ENCODE results near the gene CAPN13.
A peak's percentile ranks its signal among the peaks of the same experiment; 100 is the strongest.
"Not testable (repeated sequence)": the region's sequence is repeated elsewhere in the genome, so short reads cannot be mapped to it uniquely, and the experiment has no call there.

The CAPN13 gene

DNA sequence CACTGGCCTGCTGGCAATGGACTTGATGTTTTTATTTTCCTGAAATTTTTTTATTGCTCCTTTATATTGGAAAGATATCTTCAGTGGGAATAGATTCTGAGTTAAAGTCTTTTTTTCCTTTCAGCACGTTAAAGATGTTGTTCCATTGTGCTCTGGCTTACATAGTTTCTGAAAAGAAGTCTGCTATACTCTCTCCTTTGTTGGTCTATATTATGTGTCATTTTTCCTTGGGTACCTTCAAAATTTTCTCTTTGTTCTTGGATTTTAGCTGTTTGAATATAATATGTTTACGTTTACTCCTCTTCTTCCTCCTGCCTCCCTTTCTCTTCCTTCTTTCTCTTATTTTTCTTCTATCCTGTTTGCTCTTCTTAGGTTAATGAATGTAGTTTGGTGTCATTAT lies 105.5 kb downstream of the CAPN13 start:
- DNase-seq, result peak; percentile 24

DNA sequence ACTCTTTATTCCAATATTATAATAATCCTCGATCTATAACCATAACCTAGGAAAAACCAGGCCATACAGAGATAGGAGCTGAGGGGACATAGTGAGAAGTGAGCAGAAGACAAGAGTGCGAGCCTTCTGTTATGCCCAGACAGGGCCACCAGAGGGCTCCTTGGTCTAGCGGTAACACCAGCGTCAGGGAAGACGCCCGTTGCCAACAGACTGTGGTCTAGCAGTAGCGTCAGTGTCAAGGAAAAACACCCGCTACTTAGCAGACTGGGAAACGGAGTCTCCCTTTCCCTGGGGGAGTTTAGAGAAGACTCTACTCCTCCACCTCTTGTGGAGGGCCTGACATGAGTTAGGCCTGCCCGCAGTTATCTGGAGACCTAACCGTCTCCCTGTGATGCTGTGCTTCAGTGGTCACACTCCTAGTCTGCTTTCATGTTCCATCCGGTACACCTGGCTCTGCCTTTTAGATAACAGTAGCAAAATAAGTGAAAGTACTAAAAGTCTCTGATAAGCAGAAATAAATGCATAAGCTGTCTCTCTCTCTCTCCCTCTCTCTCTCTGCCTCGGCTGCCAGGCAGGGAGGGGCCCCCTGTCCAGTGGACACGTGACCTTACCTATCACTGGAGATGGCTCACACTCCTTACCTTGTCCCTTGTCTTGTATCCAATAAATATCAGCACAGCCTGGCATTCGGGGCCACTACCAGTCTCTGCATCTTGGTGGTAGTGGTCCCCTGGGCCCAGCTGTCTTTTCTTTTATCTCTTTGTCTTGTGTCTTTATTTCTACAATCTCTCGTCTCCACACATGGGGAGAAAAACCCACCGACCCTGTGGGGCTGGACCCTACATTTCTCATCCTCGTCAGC lies 109.8 kb downstream of the CAPN13 start:
- not testable (repeated sequence) for DNase-seq

DNA sequence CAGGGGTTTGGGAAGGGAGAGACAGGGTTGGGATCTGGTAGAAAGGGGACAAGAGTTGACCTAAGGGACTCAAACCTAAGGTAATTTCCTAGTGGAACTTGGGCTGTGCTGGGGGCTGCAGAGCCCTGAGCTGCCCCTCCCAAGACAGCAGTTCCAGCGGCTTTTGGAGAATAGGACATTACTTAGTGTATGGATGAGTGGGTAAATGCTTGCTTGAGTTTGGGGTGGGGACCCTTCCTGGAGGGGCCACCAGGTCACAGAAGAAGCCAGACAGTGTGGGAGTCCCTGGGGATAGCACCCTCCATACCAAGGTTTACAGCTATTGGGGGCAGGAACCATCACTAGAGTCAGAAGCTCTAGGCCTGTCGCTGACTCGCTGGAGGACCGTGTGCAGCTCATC lies 111.5 kb downstream of the CAPN13 start:
- no peak for DNase-seq

DNA sequence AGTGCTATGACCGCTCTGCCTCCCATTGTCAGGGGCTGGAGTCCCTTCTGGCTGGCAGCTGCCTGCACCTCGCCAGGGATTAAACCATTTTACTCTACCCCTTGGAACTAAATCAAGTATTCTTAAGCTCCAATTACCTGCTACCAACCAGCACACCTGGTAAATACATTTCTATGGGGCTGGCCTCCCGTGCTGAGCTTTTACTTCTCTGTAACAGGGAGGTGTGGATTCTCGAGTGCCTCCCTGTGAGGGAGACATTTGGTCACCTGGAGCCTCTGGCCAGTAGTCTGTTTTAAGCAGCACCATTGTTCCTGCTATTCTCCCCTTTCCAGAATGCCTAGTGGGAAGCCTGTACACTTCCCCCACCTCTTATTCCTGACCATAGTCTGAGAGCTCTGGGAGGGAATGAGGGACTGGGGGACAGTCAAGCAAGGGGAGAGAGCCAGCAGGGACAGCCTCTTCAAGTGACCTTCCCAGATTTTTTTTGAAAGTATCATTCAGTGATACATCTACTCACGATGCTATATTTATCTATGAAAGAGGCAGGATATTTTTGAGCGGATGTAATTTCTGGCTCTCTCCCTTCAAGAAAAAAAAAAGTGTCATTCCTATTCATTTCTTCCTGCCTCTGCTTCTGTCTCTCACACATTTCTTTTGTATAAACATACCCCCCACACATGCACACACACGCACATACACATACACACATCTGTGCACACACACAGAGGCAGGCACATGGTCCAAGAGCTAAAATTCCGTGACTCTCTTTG lies 112.8 kb downstream of the CAPN13 start:
- DNase-seq, result no peak

DNA sequence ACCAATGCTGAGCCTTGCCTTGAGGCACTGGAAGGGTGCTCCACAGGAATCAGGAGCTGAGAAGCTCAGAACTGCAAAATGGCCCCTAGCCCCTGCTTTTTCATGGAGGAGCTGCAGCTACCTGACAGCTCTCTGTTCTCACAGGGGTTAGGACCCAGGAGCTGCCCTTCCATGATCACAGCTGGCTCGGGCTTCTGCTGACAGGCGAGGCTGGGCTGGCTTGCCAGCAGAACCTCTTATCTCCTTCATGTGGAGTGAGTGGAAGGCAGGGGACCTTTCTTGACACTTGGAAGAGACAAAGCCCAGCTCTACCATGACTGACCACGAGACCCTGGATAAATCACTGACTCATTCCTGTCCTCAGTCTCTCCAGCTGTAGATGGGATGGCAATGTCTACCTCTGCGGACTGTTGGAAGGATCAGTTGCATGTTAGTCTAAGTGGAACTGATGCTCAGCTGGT lies 113.4 kb downstream of the CAPN13 start:
- DNase-seq, result no peak

DNA sequence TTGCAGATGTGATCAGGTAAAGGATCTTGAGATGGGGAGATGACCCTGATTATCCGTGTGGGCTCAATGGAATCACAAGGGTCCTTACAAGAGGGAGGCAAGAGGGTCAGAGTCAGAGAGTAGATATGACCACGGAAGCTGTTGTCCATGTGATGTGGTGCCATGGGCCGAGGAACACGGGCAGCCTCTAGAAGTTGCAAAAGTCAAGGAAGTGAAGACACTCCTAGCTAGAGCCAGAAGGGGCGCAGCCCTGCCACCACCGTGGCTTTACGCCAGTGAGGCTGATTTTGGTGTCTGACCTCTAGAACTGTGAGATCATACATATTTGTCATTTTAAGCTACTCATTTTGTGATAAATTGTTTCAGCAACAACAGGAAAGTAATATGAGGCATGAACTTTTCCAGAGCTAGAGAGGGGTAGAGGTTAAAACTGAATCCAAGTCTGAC lies 114.4 kb downstream of the CAPN13 start:
- DNase-seq, result no peak

DNA sequence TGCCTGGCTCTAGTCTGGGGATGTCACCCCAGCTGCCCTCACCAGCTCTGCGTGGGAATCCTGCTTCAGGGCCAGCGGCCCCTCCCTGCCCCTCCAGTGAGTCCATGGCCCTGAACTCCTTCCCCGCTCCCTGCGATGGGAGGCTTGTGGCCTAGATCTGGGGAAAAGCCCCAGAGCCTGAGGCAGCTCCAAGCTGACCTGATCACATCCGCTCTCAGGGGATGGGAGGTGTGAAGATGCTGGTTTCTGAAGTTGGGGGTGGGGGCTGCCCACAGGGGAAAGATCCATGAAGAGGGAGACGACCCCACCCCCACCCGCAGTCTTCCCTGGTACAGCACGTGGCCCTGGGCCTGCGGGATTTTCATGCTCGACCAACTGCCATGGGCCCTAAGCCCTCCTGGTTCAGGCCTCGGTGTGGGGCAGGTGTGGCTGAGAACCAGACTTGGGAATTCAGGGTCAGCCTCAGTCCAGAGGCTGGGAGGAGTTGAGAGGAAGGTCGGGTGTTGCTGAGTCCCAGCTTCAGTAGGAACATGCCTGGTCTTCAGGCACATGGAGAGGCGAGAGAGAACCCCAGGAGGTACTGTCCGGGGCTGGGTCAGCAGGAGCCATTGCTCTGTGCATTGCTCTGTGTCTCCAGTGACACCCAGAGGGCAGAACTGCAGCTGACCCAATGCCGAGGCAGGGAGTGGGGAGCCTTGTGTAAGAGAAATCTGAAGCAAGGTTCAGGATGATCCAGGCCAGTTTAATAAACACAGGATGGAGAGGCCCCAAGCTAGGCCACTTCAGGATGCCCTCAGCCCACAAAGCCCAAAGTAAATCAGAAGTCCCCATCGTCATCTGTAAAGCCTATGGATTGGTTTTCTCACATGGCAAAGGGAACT lies 115.1 kb downstream of the CAPN13 start:
- peak; percentile 41 for DNase-seq

DNA sequence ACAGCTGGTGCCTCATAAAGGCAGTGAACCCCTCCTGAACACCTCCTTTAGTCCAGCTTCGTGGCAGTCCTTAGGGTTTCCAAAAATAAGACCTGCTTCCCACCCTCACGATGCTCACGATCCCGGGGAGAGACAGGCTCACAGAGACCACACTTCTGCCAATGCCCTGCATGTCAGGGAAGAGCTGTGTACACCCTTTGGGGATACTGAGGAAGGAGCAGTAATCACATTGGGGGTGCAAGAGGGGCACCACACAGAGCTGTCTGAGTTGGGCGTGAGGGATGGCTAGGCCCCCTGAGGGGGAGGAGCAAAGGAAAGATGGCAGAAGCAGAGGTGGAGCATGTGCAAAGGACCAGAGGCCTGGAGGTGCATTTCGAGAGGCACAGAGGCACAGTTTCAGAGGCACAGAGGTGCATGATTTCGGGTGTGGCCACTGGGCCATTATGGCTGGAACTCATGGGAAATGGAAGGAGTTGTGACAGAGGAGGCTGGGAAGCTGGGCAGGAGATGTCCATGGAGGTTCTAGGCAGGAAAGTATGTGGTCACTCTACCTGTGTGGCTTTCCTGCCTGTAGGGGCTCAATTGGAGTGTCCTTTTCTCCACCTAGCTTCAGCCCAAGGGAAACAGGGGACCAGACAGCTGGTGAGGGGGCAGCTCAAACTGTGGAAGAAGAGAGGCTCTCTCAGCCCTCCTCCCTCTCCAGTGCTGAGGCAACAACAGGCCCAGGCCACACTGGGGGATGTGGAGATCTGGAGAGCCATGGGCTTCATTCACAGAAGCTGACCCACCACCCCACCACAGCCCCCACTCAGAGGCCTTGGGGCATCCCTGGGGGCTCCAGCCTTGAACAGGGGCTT lies 115.9 kb downstream of the CAPN13 start:
- no peak for DNase-seq

DNA sequence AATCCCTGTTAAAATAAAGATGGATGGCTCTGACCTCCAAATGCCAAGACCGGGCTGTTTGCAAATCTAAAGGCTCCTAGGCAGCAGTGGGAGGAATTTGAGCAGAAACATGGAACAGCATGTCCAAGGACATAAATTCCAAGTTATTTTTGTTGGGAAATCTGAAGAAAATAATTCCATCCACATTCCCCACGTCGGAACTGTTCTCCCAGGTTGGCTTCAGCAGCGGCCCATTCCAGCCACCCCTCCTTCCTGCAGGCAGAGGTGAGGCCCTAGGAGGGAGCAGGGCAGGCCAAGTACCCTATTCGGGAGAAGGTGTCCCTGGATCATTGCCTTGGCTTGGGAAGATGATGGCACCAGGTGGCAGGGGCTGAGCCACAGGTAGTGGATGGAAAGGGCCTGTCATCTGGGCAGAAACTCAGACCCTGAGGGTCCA lies 117.1 kb downstream of the CAPN13 start:
- DNase-seq, result no peak

DNA sequence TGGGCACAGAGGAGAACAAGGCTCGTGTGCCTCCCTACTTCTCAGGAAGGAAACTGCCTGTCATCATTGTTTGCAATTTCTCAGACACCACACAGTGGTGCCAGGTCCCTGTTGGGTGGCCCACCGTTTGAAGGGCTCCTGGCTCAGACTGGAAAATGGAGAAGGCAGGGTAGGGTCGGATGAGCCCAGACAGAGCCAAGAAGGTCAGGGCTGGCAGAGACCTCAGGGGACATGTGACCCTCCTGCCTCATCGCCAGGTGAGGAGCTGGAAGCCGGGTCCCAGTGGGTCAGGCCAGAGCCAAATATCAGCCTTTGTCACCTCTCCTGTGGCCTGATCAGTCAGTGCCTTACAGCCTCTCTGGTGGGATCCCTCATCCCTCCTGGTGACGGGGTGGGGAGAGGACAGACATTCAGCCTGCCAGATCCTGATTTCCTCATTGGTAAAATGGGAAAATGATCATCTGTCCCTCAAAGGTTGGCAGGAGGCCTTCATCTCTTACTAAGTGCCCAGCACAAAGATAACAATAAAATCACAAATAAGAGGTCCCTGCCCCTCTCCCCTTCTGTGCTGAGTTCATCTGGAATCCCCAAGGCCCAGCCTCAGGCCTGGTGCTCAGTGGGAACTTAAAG lies 117.6 kb downstream of the CAPN13 start:
- no peak for DNase-seq

DNA sequence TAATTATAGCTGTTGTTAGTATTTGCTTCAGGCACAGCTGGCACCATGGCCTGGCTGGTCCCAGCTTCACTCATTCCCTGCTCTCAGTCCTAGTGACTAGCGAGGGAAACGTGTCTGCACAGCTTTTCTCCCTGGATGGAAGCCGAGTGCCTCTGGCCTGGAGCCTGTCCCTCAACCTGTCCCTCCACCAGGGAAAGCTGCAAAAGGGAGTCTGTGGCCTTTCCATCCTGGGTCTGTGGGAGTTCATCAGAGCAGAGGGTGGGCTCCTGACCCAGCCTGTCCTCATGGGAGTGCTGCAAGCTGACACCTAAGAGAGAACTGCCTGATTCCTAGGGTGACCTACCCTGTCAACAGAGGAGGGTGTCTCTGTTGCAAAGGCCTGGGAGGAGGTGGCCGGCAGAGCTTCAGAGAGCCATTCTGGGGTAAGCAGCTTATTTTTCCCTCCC lies 118.3 kb downstream of the CAPN13 start:
- DNase-seq, result no peak

DNA sequence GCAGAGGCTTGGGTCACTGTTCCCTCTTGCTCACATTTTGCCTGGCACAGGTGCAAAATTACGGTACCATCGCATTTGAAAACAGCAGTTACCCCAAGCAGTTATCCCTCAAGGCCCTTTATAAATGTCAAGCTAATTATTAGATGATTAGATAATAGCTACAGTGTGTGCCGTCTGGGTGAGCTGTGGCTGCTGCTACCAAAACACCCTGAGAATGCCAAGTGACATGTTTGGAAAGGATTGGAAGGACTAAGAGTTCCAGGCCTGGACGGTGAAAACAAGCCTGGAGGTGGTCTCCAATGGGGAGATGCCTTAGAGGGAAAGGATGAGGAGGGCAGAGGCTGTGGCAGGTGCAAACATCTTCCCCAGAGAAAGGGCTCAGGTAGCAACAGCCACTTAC lies 120.6 kb downstream of the CAPN13 start:
- no peak for DNase-seq

DNA sequence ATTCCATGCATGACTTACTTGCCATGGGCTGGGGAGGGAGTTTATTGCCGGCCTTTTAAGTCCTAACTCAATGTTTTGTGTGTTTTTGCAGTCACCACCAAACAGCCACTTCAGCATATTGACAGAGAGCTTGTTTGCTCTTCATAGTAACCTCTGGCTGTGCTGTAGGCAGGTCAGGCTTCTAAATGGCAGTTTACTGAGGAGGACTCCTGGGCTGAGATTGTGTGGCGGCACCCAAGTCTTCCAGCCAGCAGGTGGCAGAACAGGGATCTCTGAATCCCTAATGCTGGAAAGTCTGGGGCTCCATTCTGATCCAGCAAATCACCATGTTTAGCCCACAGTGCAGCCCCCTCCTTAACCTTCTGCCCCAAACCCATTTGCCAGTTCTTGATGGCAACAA lies 121.2 kb downstream of the CAPN13 start:
- DNase-seq, result peak; percentile 54

DNA sequence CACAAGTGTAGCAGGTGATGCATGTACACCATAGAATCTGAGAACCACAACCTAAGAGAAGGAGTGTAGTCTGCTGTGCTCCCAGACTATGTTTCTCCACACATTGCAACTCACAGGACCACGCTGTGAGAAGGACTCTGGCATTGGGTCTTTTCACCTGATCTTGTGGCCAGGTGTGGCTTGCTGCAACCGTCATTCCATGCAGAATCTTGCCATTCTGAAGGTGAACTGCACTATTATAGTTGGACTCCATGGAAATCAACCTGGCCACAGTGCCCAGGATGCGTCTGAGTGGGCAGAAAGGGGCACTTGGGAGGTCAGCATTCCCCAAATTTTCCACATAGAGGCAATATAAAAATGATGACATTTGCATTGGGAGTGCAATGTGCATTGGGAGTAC lies 122.2 kb downstream of the CAPN13 start:
- no peak for DNase-seq

DNA sequence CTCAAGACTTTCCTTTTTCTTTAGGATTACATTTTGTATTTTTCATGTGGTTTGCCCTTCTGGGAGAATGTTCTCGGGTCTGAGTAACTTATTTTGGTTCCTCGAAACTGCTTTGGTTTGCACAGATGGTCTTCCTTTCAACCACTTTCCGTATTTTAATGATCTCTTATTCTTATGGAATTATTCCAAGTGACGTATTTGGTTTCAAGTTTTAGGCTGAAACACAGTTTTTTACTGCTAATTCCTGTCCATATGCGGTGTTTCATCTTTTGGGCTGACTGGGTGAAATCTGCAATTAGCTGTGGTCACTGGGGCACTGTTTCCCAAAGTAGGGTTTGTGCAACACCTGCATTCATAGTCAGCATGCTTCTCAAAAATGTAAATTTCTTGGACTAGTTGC lies 122.7 kb downstream of the CAPN13 start:
- DNase-seq, result no peak

DNA sequence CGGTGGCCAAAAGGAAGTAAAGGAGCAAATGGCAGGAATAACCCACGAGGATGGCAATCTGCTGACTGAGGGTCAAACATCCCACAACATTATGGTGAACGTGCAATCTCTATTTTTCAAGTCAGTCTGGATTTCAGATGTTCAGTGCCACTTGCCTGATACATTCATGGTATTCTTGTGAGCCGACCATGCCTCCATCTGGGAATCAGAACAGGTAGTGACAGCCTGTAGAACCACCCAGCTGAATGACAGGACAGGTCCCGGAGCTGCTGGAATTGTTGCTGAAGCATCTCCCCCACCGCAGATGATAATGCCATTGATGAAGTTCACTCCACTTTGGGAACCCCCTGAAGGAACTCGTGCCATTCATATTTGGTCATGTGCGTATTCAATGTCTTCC lies 123.2 kb downstream of the CAPN13 start:
- DNase-seq, result no peak

DNA sequence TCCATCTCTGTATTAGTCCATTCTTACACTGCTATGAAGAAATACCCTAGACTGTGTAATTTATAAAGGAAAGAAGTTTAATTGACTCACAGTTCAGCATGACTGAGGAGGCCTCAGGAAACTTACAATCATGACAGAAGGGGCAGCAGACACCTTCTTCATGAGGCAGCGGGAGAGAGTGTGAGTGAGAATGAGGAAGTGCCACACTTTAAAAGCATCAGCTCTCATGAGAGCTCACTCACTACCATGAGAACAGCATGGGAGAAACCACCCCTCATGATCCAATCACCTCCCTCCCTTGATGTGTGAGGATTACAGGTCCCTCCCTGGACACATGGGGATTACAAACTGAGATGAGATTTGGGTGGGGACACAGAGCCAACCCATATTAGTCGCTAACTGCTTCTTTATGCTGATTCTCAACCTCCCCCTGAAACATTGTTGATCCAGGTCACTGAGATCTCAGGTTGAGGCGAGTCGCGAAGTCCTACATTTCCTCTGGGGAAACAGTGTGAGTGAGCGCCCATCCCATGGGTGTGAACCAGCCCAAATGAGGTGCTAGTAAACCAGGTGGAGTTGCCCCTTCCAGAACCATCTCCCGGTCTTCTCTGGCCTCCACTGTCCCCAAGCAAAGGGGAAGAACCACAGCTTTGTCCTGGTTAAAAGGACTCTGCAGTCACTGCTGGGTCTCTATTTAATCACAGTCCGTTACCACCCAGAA lies 123.8 kb downstream of the CAPN13 start:
- DNase-seq, result peak; percentile 59

DNA sequence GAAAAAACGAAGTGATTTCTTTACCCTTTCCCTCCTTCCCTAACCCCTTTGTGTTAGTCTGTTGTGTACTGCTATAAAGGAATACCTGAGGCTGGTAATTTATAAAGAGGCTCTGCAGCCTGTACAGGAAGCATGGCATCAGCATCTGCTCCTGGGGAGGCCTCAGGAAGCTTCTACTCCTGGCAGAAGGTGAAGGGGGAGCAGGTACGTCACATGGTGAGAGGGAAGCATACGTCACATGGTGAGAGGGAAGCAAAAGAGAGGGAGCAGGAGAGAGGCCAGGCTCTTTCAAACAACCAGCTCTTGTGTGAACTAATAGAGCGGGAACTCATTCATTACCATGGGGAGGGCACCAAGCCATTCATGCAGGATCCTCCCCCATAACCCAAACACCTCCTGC lies 126.2 kb downstream of the CAPN13 start:
- no peak for DNase-seq

DNA sequence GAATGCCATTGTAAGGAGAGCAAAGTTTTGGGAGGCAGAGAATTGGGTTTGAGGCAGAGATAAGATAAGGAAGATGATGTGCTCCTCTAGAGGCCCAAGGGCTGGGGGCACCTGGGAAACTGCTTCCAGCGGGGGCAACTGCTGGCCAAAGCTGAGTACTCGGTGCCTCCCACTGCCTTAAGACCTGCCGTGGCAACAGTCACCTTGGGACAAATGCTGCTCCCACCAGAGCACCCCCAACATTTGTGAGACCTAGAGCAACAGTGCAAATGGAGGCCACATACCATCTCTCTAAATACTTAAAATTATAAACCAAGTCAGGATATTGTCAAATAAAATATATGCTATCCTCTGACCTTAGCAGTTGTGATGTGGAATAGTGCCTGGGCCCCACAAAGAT lies 127.1 kb downstream of the CAPN13 start:
- DNase-seq, result no peak

DNA sequence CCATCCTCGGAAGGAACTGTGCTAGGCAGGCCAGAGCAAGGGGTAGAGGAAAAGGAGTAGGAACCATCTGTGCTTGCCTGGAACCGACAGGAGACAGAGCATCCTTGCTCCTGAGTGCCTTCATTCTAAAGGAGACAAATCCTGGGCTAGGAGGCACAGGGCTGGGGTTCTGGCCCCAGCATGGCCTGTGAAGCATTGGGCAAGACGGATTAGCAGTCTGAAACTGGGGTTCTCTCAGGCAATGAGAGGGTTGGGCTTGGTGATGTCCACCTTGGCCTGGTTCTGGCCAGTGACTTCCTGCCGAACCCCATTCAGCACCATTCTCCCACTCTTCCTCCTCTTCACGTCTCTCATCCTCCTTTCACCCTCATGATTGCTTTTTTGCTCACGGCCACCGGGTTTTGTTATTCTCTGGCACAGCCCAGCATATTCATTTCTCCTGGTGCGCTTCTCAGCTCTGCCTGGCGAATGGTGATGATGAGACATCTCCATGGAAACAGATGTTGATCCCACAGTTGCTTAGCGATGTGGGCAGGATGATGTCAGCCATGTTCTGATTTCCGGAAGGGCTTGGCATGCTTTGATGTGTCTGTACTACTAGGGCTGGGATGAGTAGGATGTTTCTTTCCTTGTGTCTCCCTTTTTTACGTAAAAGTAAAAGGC lies 127.7 kb downstream of the CAPN13 start:
- no peak for DNase-seq

All from OCI-M1 (cell line).